ENCODE results near the gene ARHGAP12.

DNA sequence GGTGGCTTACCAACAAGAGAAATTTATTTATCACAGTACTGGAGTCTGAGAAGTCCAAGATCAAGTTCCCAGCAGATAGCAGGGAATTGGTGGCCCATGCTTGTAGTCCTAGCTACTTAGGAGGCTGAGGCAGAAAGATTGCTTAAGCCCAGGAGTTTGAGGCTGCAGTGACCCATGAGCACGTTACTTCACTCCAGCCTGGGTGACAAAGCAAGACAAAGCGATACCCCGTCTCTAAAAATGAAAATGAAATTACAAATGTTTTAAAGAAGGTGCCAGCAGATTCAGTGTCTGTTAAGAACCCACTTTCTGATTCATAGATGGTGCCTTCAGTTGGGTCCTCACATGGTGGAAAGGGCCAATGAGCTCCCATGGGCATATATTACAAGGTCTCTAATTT is 20.6 kb upstream of the ARHGAP12 start:
- TF ChIP-seq CTCF (tag by site-specific recombination; IDR thresholded peaks at IDR 0.05) (no peak), ZNF513 (tag by site-specific recombination; IDR thresholded peaks at IDR 0.05) (no peak), YY1 (tag by site-specific recombination; IDR thresholded peaks at IDR 0.05) (no peak), ZNF677 (tag by site-specific recombination; IDR thresholded peaks at IDR 0.05) (no peak)
- TF ChIP-seq, protein P1, sequence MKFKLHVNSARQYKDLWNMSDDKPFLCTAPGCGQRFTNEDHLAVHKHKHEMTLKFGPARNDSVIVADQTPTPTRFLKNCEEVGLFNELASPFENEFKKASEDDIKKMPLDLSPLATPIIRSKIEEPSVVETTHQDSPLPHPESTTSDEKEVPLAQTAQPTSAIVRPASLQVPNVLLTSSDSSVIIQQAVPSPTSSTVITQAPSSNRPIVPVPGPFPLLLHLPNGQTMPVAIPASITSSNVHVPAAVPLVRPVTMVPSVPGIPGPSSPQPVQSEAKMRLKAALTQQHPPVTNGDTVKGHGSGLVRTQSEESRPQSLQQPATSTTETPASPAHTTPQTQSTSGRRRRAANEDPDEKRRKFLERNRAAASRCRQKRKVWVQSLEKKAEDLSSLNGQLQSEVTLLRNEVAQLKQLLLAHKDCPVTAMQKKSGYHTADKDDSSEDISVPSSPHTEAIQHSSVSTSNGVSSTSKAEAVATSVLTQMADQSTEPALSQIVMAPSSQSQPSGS (tag by site-specific recombination; IDR thresholded peaks at IDR 0.05; ENCODE audit: low read depth) = no peak
